UCSD-AML1 (cell line): Measurements from ENCODE around the gene RNF224.
A peak's percentile ranks its signal among the peaks of the same experiment; 100 is the strongest.

Source experiments
- DNase-seq: peaks from one replicate; lab custom pipeline; 2025; ENCODE audit not compliant: unreplicated experiment; lab: John Stamatoyannopoulos, UW

RNF224 gene

DNA sequence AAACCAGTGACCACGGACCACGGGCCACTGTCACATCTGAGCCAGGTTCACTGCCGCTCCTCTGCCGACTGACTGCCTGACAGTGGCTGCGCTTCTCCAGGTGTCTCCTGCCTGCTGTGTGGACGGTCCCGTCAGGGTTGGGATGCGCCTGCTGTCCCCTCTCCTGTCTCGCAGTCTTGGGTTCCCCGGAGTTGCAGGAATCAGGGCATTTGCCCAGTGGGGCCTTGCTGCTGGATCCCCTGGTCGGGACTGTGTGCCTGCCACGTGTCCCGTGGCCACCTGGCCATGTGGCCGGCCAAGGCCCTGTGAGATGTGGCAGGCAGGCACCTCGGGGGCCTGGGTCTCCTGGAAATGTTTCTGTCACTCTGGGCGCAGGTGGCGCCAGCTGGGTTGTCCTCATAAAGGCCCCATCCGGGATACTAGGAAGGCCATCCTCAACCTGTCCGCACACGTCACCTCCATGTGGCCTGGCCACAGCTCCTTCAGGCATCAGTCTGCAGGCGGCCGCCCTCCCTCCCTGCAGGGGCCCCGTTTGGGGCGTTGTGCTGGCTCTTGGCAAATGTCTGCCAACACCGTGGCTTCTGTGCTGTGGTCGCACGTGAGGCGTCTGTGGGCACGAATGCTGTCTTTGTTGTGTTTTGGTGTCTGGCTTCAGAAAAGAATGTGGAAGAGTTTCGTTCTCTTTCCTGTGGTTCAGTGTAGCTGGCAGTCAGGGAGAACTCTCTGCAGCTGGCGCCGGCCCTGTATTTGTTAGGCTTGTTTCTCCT lies 43.8 kb downstream of the RNF224 start:
- no peak for DNase-seq

DNA sequence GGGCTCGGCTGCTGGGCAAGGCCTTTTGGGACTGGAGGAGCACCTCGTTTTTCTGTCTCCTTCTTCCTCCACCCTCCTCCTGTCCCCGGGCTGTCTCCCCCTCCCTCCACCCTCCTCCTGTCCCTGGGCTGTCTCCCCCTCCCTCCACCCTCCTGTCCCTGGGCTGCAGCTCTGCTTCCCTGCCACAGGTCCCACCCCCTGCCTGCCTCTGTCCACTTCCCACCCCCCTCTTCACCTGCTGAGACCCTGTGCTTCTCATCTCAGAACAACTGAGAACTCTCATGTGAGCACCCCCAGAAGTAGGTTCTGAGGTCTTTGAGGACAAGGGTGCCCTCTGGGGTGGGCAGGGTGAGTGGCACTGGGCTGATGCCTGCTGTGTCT lies 44.4 kb downstream of the RNF224 start:
- DNase-seq = no peak

DNA sequence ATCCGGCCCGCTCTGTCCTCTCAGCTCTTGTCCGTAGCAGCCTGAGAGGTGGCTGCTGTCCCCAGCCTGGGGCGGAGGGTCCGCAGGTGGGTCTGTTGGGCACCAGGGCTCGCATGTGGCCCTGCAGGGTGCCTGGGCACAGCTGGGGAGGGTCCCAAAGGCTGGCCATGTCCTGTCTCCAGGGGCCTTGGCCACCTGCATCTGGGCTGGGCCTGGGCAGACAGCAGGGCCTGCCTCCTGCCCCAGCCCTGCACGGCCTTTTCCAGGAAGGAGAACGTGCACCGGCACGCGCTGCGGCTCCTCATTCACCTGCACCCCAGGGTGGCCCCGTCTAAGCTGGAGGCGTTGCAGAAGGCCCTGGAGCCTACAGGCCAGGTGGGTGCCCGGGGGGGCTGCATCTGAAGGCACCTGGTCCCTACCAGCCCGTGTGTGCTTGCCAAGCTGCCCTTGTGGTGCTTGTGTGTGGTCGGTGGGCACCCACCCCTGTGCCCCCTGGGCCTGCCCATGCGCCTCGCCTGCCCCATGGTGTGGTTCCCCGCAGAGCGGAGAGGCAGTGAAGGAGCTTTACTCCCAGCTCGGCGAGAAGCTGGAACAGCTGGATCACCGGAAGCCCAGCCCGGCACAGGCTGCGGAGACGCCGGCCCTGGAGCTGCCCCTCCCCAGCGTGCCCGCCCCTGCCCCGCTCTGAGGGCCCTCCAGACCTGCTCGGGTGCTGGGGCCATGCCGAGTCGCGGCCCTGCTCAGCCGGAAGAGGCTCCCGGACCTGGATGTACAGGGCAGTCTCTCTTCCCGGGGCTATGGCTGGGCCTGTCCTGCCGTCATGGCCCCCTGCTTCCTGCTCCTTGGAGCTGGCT lies 45.2 kb downstream of the RNF224 start:
- no peak for DNase-seq

DNA sequence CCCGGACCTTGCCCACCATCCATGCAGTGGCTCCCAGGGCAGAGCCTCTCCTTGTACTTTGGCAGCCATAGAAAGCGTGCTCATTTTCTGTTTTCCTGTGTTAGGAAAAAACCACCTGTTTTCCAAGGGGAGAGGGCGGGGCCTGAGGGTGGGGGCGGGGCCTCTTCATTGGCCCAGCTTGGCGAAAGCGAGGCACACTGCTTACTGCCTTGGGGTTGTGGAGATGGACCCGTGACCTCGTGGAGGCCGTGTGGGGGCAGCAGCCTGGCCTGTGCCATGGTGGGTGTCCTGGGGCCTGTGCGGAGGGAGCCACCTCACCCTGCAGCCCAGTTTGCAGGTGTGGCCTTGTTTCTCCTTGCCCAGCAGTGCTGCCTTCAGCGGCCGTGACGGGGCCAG lies 45.8 kb downstream of the RNF224 start:
- no peak for DNase-seq

DNA sequence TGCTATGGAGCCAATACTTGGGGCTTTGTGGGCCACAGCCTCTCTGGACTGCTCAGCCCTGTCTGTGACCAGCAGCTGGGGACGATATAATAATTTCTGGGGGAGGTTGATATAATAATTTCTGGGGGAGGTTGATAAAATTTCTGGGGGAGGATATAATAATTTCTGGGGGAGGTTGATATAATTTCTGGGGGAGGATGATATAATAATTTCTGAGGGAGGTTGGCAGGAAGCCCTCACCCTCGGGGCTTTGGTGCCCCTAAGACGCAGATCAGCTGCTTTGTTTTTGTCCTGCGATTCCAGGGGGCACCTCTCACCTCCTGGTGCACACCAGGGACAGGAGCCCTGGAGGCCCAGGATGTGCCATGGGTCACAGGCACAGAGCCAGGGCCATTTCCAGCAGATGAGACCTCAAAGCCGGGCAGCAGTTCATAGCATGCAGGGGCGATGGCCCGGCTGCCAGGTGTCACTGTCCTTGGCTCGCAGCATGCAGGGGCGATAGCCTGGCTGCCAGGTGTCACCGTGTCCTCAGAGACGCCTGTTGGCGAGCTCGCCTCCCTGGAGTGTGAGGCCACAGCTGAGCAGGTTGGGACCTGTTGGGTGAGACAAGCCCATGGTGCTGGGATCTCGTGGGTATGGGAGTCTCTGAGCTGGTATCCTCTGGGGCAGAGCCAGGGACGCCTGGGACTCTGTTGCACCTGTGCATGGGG lies 46.5 kb downstream of the RNF224 start:
- DNase-seq = no peak

DNA sequence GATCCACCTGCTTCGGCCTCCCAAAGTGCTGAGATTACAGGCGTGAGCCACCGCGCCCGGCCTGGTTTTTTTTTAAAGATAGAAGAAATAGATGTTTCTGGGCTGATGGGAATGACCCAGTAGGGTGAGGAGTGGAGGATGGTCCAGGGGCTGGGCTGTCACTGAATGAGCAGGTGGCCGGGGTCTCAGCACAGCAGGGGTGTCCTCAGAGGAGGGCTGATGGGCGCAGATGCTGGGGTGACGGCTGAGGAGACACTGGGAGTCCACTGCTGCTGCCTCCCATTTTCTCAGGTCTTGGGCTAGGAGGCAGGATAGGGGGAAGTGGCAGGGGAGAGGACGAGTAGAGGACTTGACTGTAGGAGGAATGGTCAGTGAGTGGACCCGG lies 47.9 kb downstream of the RNF224 start:
- no peak for DNase-seq

DNA sequence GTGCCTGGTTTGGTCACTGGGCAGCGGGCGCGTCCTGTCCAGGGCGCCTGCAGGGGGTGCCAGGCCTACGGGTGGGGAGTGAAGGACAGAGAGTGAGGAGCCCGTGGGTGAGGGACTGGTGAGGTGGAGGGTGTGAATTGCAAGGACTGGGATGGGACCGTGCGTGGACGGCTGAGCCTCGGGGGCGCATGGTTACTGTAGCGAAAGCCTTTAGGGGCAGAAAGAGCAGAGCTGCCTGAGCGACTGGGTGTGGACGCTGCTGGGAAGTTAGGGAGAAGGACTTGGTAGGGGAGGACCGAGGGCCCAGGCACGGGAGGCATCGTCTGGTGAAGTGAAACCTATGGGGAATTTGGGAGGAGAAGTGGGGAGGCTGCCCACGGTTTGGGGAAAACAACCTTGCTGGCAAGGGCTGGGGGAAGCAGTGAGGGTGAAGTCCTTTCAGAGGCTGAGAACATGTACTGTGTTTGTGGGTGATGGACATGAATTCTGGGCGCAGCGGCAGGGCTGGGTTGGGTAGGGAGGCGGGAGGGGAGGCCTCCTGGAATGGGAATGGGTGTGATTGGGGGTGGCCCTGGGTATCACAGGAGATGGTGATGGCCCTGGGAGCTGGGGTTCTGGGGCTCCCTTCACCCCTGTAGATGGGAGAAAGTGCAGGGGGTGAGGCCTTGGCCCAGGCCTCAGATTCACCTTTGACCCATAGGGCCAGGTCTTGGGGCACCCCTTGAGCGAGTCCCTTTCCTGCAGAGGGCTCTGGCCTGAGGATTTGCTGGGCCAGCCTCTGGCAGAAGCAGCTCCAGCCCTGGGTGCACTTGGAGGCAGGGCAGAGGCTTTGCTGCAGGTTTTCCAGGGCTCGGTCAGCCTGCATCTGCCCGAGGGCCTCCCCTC lies 48.5 kb downstream of the RNF224 start:
- no peak for DNase-seq

DNA sequence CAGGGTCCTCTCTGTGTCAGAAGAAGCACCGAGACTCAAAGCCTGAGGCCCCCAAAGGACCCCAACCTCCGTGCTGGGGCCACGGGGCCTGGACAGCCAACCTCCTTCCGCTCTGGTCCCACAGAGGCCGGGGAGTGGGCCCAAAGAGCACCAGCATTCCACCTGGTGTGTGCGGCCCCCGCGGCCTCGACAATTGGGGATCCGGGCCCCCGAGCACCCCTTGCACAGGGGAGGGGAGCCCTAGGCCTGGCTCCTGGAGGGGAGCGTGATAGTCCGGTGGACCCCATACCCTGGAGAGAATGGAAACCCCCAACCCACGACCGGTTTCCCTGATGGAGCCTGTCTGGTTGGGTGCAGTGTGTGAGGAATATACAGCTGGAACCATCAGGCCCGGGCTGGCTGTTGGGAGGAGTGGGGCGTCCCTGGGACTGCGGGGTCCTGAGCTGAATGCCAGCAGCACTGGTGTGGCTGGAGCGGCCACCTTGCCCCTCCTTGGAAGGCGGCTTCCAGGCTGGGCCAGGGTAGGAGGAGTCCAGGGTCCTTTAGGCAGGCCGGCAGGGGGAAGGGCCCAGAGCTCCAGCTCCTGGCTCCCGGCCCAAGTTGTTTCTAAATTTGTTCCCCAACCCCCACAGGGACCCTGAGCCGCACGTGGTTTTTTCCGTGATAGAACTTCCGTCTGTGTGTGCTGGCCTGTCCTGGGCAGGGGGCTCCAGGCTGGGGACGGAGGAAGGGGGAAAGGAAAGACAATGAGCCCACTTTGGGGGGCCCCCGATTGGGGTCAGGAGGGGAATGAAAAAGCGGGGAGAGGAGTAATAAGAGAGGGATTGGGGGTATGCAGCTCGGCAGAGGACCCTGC lies 49.4 kb downstream of the RNF224 start:
- peak; percentile 86 for DNase-seq

DNA sequence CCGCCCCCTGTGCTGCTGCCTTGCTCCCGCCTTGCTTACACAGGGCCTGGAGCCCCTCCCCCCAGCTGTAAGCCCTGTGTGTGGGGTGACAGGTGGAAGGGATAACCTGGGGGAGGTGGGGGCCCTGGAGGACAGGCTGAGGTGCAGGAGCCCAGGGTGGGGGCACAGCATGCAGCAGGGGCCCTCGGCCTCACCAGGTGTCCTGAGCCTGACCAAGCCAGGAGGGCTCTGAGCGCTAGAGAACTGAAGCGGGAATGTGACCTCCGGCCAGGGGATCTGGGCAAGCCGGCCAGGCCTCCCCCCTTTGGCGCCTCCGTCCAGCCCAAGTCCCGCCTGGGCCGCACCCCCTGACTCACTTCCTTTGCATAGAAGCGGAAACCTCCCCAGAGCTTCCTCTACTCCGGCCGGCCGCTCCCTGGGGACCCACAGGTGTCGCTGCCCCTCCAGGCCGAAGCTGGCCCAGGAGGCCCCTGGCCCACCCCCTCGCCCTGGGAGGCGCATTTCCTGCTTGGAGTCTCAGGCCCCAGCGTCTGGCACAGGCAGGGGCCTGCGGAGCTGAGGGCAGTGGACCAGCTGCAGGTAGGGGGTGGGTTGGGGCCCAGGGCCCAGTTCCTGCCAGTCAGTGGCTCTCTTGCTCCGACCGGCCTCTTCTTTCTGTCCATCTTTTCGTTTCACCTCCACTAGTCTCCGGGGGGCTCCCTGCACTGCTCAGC lies 50.2 kb downstream of the RNF224 start, which contains the start of gene TOR4A:
TSS of gene TOR4A (plus strand) at position 398 of the 713 bp plus-strand sequence. CDS start 964 bp downstream, outside the sequence.
- DNase-seq = peak; percentile 94

DNA sequence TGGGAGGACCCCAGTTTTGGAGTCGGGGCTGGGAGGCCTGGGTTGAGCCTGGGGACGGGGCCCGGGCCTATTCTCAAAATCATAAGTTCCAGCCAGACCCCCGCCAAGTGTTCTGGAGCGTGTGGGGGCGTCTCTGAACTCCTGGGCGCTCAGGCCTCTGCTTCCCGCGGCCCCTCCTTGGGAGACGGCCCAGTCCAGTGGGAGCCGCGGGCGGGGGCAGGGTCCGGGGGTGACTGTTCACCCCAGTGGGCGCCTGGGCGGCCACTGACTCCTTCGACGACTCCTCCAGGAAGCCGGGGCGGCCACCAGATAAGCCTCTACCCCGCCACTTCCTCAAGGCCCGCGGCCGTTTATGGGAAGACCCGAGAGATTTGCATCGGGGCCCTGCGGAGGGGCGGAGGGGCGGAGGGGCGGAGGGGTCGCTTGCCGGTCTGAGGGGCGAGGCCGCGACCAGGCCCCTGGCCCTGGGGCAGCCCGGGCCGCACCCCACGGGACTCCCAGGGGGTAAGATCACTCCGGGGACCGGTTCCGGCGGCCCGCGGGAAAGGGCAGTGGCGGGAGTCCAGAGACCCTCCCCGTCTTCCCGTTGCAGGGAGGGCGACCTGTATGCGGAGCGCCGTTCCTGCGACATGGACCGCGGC lies 50.9 kb downstream of the RNF224 start:
- peak; percentile 65 for DNase-seq
